Esophagus muscularis mucosa (tissue), 4 donors: ENCODE data around the gene A3GALT2. TPM values are rescaled to one million over a fixed set of nuclear protein-coding genes. Genes with fewer than 3 reads are reported as not detected.

Experiments
- DNase-seq: peaks from one replicate; pipeline ENCODE4 v3.0.0-alpha.2; 2017; ENCODE audit errors: extremely low spot score
- H3K27ac ChIP-seq, 4 donors: fragments of 200-600 bp; sonication (generic); replicated peaks in 1 of 4; 1 replicate in 3 of 4; 2 replicates in 1 of 4; pipeline ENCODE4 v1.5.1; 2016 to 2019; ENCODE audit warnings: mild to moderate bottlenecking in 1 of 4
- H3K27me3 ChIP-seq, 4 donors: fragments of 200-600 bp; sonication (generic); one replicate each; pipeline versions ENCODE4 v1.5.1 to v1.6.0; 2016 to 2019
- H3K36me3 ChIP-seq, 4 donors: fragments of 200-600 bp; sonication (generic); one replicate each; pipeline ENCODE4 v1.5.1; 2016 to 2019
- H3K4me1 ChIP-seq, 4 donors: fragments of 200-600 bp; sonication (generic); one replicate each; pipeline ENCODE4 v1.5.1; 2016 to 2019
- H3K4me3 ChIP-seq, 4 donors: fragments of 200-600 bp; sonication (generic); 1 replicate in 2 of 4; 2 replicates in 2 of 4; pipeline ENCODE4 v1.5.1; 2016 to 2019; ENCODE audit warnings: mild to moderate bottlenecking in 4 of 4, moderate library complexity in 1 of 4
- H3K9me3 ChIP-seq, 4 donors: fragments of 200-600 bp; sonication (generic); 1 replicate in 3 of 4; 2 replicates in 1 of 4; pipeline ENCODE4 v1.5.1; 2016 to 2019
- EP300 ChIP-seq: sonication (generic); formaldehyde crosslinking; IDR thresholded peaks from one replicate; pipeline ENCODE4 v1.6.1; 2017; ENCODE audit warnings: antibody characterized with exemption
- POLR2A ChIP-seq: fragments of 450-650 bp; IDR thresholded peaks from one replicate; pipeline ENCODE4 v1.6.1; 2017; ENCODE audit warnings: antibody characterized with exemption, moderate library complexity, mild to moderate bottlenecking, low read depth
- POLR2AphosphoS5 ChIP-seq, 2 donors: sonication (generic); formaldehyde crosslinking; IDR thresholded peaks; one replicate each; pipeline ENCODE4 v1.6.1; 2017; ENCODE audit warnings: antibody characterized with exemption in 2 of 2
- WGBS: methylation state at CpG from one replicate; pipeline ENCODE4 v1.1.5; 2018; 5-methylcytosine and 5-hydroxymethylcytosine counted together
- intact Hi-C: fragments of 100-400 bp; cut with DNase I; formaldehyde crosslinking; loops from one replicate; pipeline ENCODE4 v1.15.1; 2023
- total RNA-seq, 4 donors: library from RNA; depleted of rRNA; stranded (reverse); fragments of >200 nt; gene quantifications; one replicate each; pipeline versions ENCODE4 v1.1.0 to v1.2.1, GENCODE V29; 2016
- TF ChIP-seq, protein P1 (sequence below), 3 experiments: fragments of 200-600 bp in 2 of 3; fragments of 450-650 bp in 1 of 3; sonication (generic) in 2 of 3; IDR thresholded peaks; one replicate each; pipeline ENCODE4 v1.5.1; 2017 to 2019; ENCODE audit warnings: antibody characterized with exemption in 3 of 3, mild to moderate bottlenecking in 2 of 3, moderate library complexity in 1 of 3

Gene A3GALT2
- total RNA-seq, 4 donors from 2014 or later: not detected

DNA sequence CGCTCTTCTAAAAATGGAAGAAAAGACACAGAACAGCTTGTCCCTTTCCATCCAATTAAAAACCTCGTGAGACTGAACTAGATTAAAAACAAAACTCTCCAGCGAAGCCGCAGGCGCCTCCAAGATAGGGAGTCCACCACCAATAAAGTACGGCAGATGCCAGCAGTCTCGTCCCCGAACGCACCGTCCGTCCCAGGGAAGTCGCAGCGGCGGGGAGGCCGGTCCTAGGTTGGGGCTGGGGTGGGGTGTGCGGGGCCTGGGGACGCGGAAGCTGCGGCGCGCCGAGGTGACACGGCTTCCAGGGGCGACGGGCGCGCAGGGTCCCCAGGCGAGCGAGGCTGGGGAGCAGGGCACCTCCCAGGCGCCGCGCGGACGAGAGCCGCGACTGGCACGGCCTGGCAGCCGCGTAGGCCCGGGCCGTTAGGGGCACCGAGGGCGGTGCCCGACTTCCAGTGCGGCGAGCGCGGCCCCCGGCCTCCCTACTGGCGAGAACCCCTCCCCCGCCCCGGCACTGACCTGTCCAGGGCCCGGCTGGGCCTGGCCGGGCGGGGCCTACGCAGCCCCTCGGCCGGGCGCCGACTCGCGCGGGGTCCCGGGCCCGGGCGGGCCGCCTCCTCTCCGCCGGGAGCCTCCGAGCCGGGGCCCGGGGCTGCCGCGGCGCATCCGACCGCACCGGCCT is 28.3 kb upstream of the A3GALT2 start:
- DNase-seq: no peak
- TF ChIP-seq POLR2AphosphoS5 (IDR thresholded peaks at IDR 0.05): peak in 1 of 2 donors; percentile 22
- TF ChIP-seq EP300: no peak
- TF ChIP-seq POLR2A: no peak
- TF ChIP-seq, protein P1, sequence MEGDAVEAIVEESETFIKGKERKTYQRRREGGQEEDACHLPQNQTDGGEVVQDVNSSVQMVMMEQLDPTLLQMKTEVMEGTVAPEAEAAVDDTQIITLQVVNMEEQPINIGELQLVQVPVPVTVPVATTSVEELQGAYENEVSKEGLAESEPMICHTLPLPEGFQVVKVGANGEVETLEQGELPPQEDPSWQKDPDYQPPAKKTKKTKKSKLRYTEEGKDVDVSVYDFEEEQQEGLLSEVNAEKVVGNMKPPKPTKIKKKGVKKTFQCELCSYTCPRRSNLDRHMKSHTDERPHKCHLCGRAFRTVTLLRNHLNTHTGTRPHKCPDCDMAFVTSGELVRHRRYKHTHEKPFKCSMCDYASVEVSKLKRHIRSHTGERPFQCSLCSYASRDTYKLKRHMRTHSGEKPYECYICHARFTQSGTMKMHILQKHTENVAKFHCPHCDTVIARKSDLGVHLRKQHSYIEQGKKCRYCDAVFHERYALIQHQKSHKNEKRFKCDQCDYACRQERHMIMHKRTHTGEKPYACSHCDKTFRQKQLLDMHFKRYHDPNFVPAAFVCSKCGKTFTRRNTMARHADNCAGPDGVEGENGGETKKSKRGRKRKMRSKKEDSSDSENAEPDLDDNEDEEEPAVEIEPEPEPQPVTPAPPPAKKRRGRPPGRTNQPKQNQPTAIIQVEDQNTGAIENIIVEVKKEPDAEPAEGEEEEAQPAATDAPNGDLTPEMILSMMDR (IDR thresholded peaks at IDR 0.05): no peak
- 0% methylated on average over 6 of the region's 78 CpGs for whole genome bisulfite sequencing
- H3K9me3 ChIP-seq: no peaks in the 10 kb centered on the region
- peaks cover 7 to 12% (median 8%) of the 10 kb centered on the region in 4 donors for H3K36me3 ChIP-seq
- intact Hi-C loops: no loop called here
- peak overlapping the region; percentile 95 to 99 (median 97) for H3K4me3 ChIP-seq
- peak overlapping the region; percentile 99 to 100 (median 100) for H3K27ac ChIP-seq
- peaks cover 33 to 55% (median 52%) of the 10 kb centered on the region in 4 donors for H3K4me1 ChIP-seq
- no peaks in the 10 kb centered on the region for H3K27me3 ChIP-seq

- WGBS: 2% methylated on average over 11 of the region's 11 CpGs
Measured at GRCh38 chr1:33348676-33349080, 27.8 kb upstream of the A3GALT2 start.

DNA sequence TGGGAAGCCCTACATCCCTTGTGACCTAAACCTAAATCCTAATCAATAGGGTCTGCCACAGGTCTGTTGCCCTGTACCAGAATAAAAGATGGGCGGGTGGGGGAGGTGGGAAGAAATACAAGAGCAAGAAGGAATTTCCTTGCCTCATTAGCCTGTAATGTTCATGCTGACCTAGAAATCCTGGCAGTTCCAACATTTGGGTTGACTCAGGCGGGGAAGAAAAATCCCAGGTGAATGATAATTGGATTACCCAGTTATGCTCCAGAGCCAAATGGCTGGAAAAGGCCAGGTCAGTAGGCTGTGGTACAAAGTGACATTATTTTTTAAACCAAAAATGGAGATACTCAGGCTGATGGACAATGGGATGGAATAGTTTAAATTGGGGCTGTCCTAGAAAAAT is 27.3 kb upstream of the A3GALT2 start:
- intact Hi-C loops: no loop called here
- no peak for DNase-seq
- Histone ChIP-seq H3K4me1 (peaks cover 44 to 66% (median 63%) of the 10 kb centered on the region in 4 donors), H3K9me3 (no peaks in the 10 kb centered on the region), H3K4me3 (peak overlapping the region; percentile 95 to 99 (median 97)), H3K27me3 (no peaks in the 10 kb centered on the region), H3K27ac (peak overlapping the region; percentile 99 to 100 (median 100)), H3K36me3 (peaks cover 0 to 15% (median 0%) of the 10 kb centered on the region in 4 donors)
- TF ChIP-seq EP300: no peak
- WGBS: 30% methylated on average over 2 of the region's 2 CpGs

More at GRCh38 chr1:33348676-33349080, 27.8 kb upstream of the A3GALT2 start:
- Histone ChIP-seq H3K27me3 (no peaks in the 10 kb centered on the region), H3K9me3 (no peaks in the 10 kb centered on the region), H3K4me3 (peak overlapping the region; percentile 95 to 99 (median 97)), H3K36me3 (peaks cover 2 to 11% (median 2%) of the 10 kb centered on the region in 4 donors), H3K4me1 (peaks cover 39 to 61% (median 58%) of the 10 kb centered on the region in 4 donors), H3K27ac (peak overlapping the region; percentile 99 to 100 (median 100))
- DNase-seq: no peak
- TF ChIP-seq POLR2AphosphoS5 (IDR thresholded peaks at IDR 0.05): no peak
- intact Hi-C loops: no loop called here

- H3K4me3 ChIP-seq: peak overlapping the region; percentile 95 to 99 (median 97)
- H3K27me3 ChIP-seq: no peaks in the 10 kb centered on the region
- H3K9me3 ChIP-seq: no peaks in the 10 kb centered on the region
- peaks cover 49 to 71% (median 68%) of the 10 kb centered on the region in 4 donors for H3K4me1 ChIP-seq
- intact Hi-C loops: no loop called here
- no peak for DNase-seq
- WGBS: 7% methylated on average over 5 of the region's 5 CpGs
- H3K36me3 ChIP-seq: peaks cover 0 to 19% (median 2%) of the 10 kb centered on the region in 4 donors
- H3K27ac ChIP-seq: peak overlapping the region; percentile 99 to 100 (median 100)
- TF ChIP-seq POLR2A (no peak), POLR2AphosphoS5 (IDR thresholded peaks at IDR 0.05) (peak; percentile 46 to 56), EP300 (no peak)
- TF ChIP-seq, protein P1 (IDR thresholded peaks at IDR 0.05): no peak
Measured at GRCh38 chr1:33347650-33347992, 26.7 kb upstream of the A3GALT2 start.

- Histone ChIP-seq H3K4me3 (peak overlapping the region; percentile 95 to 99 (median 97)), H3K27ac (peak overlapping the region; percentile 99 to 100 (median 100)), H3K4me1 (peaks cover 53 to 77% (median 74%) of the 10 kb centered on the region in 4 donors), H3K27me3 (no peaks in the 10 kb centered on the region), H3K36me3 (peaks cover 0 to 19% (median 3%) of the 10 kb centered on the region in 4 donors), H3K9me3 (no peaks in the 10 kb centered on the region)
- 17% methylated on average over 2 of the region's 2 CpGs for WGBS
- no peak for DNase-seq
- peak; percentile 83 to 92 for TF ChIP-seq POLR2AphosphoS5 (IDR thresholded peaks at IDR 0.05)
- TF ChIP-seq, protein P1 (IDR thresholded peaks at IDR 0.05): no peak
- TF ChIP-seq EP300: no peak
- peak; percentile 89 for TF ChIP-seq POLR2A
- intact Hi-C loops: no loop called here
Measured at GRCh38 chr1:33346927-33347649, 26.2 kb upstream of the A3GALT2 start.
